GM18517 (cell line): Measurements from ENCODE around the gene PLEKHG7.
A peak's percentile ranks its signal among the peaks of the same experiment; 100 is the strongest.
"Not testable (repeated sequence)": the region's sequence is repeated elsewhere in the genome, so short reads cannot be mapped to it uniquely, and the experiment has no call there.

Experiments used
- ATAC-seq: cut with Tn5 transposase; IDR thresholded peaks from one replicate; pipeline ENCODE4 v1.9.1; 2021; ENCODE audit warnings: mild to moderate bottlenecking, moderate library complexity; ENCODE audit not compliant: unreplicated experiment

PLEKHG7 gene

DNA sequence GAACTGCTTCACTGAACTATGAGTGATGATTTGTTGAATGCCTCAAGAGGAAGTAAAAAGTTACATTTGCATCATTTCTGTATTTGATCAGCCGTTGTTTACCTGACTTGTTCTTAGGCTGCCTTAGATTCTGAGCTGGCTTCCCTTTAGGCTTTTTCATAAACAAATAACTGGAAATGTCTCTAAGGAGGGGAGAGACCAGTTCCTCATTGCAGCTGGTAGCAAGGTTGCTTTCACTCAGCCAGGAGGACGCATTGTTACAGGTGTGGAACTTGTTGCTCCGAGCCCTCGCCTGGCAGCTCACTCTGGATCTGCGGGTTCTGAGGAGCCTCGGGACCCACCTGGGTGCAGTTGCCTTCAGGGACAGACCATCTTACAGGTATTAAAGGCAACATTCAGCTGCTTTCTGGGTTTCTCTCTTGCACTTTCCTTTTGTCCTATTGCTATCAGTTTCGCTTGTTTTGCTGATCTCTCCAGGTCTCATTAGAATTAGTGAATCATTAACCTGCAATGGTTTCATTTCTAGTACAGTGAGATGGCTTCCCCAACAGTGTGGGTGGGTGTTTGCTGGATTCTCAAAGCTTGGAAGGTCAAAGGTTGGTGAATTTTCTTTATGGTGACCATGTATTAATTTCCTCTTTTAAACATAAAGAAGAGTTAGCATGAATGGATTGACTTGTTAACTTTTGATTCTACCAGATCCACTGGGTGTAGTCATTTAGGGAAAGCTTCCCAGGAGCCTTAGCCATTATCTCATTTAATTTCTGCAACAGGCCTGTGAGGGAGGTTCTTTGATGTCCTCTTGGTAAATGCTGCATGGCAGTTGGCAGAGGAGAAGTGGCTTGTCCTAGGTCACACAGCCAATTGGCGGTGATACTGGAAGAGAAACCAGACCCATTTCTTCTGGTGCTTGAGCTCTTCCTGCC lies at the start of gene PLEKHG7:
TSS of gene PLEKHG7 (plus strand) at position 236 of the 926 bp plus-strand sequence. CDS start 3,643 bp downstream, outside the sequence.
- ATAC-seq = peak; percentile 93

- ATAC-seq = not testable (repeated sequence)
These were observed 48.5 kb upstream of the PLEKHG7 start for GRCh38 chr12:92654256-92654655.

DNA sequence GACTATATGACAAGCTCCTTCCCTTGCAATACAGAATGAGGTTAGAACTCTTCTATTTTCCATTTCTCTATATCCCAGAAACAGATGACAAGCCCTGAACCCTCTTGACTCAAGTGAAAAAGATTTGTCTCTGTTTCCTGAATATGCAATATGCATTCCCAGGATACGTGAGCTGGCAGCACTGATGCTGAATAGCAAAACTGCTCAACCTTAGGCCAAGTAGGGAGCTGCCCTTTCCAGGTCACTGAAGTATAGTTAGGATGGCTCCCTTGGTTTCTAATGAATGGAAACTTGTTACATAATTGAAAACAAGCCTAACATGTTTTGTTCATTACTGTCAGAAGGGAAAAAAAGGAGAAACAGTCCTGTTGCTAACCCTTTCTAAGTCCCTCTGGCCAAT lies 47.9 kb upstream of the PLEKHG7 start:
- ATAC-seq = no peak

DNA sequence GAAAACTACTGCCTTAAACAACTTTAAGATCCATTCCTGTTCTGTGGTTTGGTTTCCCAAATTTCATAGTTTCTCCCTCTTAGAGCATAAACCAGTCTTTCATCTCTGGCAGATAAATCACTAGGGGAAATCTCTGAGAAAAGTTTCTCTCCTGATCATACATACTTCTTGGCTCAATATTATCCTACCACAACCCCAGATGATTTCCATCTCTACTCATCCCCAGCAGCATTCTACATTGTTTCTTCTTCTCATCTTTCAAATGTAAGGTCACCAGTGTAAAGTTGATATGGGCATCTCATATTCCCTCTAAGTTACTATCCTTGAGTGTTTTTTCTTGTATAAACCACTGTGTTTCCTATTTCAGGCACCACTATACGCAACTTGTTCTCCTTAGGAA lies 45.9 kb upstream of the PLEKHG7 start:
- ATAC-seq = no peak

DNA sequence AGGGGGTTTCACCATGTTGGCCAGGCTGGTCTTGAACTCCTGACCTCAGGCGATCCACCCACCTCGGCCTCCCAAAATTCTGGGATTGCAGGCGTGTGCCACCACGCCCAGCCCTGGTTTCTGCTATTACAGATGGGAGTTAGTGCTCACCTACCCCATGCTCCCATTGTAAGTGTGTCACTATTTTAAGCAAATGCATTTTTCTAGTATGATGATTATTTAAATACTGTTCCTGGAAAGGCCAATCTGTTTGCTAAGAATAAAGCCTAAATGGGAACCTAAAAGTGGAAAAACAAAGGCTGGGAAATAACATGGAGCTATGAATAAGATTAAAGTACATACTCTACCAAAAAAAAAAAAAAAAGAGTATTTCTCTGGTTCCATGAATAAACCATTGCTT lies 45.0 kb upstream of the PLEKHG7 start:
- ATAC-seq = no peak

DNA sequence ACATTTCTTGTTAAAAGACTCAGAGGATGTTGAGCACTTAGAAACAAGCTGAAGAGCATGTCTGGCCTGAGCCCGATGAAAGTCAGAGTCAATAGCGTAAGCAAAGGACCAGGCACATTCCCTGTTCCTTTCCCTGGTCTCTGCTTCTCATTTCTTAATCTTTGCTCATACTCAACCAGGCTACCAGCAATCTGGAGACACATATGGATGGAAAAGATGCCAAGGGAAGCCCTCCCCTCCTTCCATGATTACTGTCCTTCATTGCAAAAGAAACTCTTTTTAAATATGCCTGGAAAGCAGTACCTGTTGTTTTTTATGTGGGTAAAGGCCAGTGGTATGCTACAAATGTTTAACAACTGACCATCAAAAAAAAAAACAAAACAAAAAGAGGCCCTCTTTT lies 44.2 kb upstream of the PLEKHG7 start:
- no peak for ATAC-seq

DNA sequence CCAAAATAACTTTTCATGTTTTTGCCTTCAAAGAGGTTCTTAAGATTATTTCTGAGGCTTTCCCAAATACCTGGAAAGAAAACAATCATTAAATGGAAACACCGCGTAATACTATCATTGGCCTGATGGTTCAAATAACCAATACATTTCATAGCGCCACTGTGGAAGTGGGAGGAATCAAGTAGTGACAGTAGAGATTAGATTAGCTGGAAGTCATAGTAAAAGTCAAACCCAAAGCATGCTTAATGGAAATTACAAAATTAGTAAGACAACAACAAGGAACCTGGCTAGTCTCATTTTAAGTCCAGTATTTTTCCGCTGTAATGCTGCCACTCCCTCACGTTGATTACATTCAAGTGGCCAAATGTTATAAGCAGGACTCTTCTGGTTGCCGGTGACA lies 41.5 kb upstream of the PLEKHG7 start:
- ATAC-seq = no peak

- no peak for ATAC-seq
These were observed 37.3 kb upstream of the PLEKHG7 start for GRCh38 chr12:92665496-92665895.

GRCh38 chr12:92668739-92669138 lies 34.0 kb upstream of the PLEKHG7 start:
- no peak for ATAC-seq

DNA sequence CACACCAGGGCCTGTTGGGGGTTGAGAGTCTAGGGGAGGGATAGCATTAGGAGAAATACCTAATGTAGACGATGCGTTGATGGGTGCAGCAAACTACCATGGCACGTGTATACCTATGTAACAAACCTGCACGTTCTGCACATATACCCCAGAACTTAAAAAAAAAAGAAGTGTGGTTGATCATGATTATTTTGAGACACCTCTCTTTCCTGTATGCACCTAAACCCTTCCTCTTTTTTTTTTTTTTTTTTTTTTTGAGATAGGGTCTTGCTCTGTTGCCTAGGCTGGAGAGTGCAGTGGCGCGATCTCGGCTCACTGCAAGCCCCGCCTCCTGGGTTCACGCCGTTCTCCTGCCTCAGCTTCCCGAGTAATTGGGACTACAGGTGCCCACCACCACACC lies 31.3 kb upstream of the PLEKHG7 start:
- ATAC-seq = not testable (repeated sequence)

DNA sequence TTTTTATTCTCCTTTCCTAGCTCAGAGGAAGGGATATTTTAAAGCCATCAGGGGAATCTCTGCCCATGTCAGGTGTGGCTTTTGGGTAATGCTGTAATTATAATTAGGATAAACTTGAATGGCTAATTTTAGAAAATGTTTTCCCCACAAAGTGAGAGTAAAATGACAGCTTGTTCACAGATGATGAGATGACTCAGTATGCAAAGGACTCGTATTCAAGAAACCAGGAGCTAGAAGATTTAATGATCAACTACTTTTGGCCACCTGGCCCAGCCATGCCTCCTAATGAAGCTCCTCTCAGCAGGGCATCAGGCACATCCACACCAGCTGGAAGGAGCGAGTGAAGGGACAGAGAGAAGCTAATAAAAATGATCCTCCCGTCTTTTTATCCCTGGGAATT lies 29.0 kb upstream of the PLEKHG7 start:
- peak; percentile 88 for ATAC-seq

GRCh38 chr12:92674500-92674899 lies 28.3 kb upstream of the PLEKHG7 start:
- ATAC-seq = no peak

DNA sequence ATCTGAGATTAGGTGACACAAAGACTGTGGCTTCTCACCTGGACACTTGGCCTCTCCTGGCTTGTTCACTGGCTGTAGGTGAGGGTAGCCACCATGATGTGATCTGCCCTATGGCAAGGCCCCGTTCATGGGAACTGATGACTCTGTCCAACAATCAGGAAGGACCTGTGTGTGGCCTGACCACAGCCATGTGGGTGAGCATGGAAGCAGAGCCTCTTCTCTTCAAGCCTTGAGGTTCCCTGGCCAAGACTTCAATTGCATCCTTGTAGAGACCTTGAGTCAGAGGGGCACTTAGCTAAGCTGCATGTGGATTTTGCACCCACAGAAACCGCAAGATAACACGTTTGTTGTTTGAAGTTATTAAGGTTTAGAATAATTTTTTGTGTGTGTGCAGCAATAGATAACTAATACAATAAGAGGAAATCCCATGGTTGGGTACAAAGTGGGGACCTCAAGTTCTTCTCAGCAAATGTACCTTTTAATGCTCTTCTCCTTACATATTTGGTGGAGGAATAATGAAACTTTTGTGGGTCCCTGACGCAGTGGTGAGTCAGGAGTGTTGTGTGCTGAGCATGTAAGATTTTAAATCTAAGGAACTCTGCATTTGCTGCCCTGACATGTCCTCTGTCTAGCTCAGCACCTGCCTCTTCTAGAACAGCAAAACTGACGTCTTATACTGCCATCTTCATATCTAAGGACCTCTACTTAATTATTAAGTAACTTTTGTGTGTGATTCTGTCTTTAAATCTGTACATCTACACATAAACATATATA lies 27.5 kb upstream of the PLEKHG7 start:
- no peak for ATAC-seq

GRCh38 chr12:92676710-92677109 lies 26.1 kb upstream of the PLEKHG7 start:
- no peak for ATAC-seq

- ATAC-seq = no peak
These were observed 12.2 kb upstream of the PLEKHG7 start for GRCh38 chr12:92690601-92691000.

GRCh38 chr12:92695056-92695455 lies 7.7 kb upstream of the PLEKHG7 start:
- ATAC-seq = no peak

- ATAC-seq = no peak
These were observed 7.2 kb upstream of the PLEKHG7 start for GRCh38 chr12:92695577-92695976.

DNA sequence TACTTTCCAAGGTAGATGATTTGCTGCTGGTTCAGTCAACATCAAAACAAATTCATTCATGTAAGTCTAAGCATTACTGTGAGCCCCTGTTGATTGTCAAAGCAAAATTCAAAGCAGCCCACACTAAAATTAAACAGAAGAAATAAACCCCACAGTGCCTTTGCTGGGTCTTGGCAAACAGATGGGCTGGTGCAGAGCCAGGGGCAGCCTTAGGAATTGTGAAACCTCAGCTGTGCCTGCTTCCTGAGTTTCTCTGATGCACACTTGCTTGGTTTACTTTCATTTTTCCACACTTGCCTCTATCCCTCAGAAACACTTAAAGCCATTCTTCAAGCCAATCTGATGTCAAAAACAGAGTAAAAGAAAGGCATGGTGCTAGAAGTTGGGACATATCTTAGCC lies 6.6 kb upstream of the PLEKHG7 start:
- no peak for ATAC-seq

GRCh38 chr12:92698474-92698873 lies 4.3 kb upstream of the PLEKHG7 start:
- ATAC-seq = no peak

DNA sequence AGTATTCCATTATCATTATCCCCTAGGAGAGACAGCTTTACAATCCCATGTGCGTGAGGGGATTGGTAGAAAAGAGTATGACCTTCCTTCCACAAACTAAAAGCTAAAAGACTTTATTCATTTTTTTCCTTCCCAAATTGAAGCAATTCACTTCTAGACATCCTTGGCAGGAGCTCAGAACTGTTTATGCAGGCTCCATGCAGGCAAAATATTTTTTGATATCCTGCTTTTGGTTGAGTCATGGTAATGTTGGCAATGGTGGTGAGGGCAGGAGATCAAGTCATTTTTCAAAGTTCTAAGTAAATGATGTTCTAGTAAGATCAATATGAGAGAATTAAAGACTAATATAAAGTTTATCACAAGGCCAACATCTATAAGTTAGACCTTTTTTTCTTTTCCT lies 1.3 kb upstream of the PLEKHG7 start:
- no peak for ATAC-seq

DNA sequence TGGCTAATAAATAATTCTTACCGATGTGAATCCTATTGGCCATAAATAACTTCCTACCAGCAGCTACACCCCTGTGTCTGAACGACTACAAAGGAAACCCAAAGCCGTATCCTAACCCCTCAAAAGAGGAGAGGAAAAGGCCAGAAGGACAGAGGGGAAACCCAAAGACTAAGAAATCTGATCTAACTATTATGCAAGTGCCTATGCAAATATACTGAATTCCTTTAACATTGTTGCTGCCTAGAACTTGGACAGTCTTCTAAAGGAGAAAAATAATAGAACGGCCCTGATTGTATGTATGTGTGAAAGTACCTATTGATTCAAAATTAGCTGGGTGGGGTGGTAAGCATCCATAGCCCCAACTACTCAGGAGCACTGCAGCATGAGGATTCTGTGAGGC lies 997 bp downstream of the PLEKHG7 start:
- no peak for ATAC-seq

DNA sequence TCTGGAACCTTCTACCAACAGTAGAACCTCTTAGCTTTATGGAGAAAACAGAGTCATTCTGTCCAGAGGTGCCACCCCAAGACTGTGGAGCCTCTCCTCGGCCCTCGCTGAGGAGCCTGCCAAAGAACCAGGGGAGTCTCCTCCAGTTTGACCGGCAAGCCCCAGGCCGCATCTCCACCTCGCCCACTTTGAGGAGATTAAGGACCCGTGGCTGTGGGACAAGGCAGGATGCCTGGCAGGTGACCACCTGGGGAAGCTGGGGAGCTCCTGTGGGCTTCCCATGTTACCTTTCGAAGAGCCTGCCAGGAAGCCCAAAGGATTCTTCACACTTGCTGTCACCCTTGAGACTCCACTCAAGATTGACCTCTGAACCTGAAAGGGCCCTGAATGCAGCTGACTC lies 3.8 kb downstream of the PLEKHG7 start:
- no peak for ATAC-seq
